ENCODE measurements around the gene TSPAN4.

- no peak for TF ChIP-seq CTCF (conservative IDR thresholded peaks at IDR 0.05)
- TF ChIP-seq EZH2 (IDR thresholded peaks at IDR 0.05; ENCODE audit: low read depth) = no peak
These were observed 9.4 kb upstream of the TSPAN4 start for GRCh38 chr11:833114-833791.

Data from PC-9 (cell line).